GM19397 (cell line): ENCODE measurements around the gene IGFBP2.

Source experiments
- ATAC-seq: cut with Tn5 transposase; IDR thresholded peaks from one replicate; pipeline ENCODE4 v1.9.1; 2021; ENCODE audit warnings: mild to moderate bottlenecking, moderate library complexity; ENCODE audit not compliant: unreplicated experiment

The IGFBP2 gene

DNA sequence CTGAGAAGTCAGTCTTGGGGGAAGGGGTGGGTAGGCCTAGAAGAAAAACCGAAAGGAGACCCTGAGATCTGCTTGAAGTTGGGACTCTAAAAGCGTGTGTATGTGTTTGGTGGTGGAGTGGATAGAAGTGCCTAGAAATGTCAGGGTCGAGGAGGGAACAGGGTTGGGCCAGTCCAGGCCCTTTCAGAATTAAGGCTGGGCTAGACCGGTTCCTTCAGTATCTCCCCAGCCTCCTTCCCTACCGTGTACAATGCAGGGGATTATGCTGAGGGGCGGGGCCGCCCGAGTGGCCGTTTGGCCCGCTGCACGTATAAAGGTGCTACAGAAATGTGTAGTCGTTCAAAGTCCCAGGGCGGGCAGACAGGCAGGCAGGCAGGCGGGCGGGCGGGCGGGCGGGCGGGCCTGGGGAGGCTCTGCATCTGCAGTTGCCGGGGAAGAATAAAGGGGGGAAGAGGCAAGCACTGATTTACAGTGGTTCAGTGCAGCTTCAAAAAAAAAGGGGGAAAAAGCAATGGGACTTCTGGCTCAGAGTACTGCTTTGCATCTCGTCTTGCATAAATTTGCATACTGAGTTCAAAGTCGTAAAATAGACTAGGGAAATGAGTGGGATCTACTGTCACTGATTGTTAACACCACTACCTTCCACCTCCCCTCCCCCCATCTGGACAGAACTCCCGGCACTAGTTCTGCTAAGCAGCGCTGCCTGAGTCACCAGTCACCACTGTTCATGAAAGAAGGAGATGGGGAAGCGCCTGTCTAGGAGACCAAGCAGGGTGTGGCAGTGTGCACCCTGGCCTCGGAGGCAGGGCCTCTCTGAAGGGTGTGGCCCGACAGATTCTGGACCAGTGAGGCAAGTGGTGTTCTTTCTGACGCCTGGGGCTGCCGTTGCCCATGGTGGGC lies 3.6 kb downstream of the IGFBP2 start:
- ATAC-seq, result no peak

DNA sequence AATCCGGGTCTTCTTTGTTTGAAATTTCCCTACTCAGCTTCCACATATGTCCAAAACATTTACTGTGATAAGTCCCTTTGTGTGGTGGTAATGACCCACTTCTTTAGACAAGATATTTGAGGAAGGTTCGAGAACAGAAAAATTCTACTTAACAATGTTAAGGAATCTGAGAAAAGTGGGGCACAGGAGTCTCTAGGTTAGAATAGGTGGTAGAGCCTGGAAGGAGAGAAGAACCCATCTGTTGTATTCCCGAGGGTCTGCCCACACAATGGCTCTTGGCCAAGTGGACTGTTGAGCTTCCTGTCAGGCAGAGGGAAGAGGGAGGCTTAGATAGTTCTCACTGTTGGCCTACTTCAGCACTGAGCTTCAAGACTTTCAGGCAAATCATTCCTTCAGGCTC lies 4.3 kb downstream of the IGFBP2 start:
- ATAC-seq, result no peak

DNA sequence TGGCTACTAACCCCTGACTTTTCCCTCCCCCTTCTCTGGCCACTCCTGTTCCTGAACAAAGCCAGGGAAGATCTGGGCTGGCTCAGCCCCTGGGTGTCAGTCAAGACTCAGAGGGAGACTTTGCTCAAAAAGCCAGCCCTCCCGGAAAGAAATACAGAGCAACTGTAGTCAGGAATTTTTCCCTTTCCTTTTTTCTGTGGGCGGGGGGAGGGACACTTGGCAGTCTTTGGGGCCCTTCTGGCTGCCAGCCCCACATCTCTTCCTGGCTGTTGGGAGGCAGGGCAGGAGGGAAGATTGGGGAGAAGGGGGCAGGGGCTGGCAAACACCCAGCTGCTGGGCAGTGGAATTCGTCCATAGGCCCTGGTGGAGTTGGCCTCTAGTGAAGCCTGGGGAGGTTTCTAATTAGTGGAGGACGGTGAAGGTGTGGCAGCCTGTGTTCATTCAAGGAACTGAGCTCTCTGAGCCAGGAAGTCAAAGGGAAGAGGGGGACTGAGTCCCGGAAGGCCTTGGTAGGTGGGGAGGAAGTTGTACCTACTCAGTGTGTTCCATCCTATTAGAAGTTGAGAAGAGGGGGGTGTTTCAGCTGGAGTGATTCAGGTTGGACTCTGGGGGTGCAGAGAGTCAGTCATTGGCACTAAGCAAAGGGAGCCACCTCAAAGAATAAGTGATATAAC lies 10.9 kb downstream of the IGFBP2 start:
- no peak for ATAC-seq

DNA sequence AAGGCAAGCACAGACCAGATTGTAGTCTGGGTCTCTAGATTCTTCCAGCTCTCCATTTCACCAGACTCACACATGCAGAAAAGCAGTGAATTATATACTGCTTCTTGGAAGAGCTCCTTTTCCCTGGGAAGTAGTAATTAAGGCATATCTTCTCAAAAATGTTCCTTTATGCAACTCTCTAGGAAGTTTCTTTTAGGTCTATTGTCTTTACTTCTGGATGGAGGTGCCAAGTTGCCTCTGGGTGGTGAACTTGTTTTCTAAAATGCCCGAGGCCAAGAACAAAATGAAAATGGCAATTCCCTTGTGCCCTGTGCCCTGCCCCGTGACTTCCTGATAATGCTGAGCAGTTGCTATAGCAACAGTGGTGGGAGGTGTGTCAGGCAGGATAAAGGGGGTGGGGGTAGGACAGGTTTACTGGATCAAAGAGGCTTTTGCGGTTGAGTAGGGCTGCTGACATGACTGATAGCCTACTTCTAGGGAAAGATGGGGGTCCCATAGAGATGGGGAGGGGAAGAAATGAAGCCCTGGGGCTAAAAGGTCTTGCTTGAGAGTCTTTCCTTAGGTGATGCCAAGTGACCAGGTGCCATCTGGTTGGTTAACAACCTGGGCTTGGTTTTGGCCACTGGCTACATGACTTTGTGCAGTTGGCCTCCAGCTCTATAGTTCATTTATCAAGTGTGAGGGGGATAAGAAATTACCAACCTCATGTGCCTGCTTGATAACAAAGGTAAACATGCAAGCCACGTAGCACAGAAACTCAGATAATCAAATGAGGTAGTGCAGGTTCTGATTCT lies 11.8 kb downstream of the IGFBP2 start:
- no peak for ATAC-seq

DNA sequence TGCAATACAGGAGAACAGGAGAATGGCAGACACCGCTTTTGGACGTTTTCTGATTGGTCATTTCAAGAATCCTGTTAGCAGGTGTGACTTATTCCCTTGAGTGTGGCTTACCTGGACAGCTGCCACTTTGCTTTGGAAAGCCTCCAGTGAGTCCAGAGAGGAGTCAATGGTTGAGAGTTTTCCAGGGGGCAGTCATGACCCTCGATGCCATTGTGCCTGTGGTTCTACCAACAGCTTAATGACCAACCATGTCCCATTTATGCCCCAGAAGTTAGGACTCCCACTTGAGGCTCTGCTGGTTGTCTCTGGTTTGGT lies 12.4 kb downstream of the IGFBP2 start:
- ATAC-seq, result no peak

DNA sequence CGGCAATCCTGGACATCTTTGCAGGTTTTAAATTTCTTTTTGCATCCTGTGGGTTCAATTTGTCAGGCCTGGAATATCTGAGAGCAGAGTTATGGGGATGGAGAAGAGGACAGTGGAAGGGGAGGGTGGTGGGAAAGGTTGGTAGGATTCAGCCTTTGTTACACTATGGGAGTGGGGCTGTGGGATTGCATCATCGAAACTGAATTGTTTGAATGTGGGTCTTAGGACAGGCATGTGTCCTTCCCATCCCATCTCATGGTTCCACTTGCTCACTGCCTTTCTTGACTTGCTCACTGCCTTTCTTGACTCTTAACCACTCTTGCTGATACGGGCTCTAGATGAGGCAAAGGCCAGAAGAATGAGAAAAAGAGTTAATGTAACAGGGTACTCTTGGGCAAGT lies 12.9 kb downstream of the IGFBP2 start:
- no peak for ATAC-seq

DNA sequence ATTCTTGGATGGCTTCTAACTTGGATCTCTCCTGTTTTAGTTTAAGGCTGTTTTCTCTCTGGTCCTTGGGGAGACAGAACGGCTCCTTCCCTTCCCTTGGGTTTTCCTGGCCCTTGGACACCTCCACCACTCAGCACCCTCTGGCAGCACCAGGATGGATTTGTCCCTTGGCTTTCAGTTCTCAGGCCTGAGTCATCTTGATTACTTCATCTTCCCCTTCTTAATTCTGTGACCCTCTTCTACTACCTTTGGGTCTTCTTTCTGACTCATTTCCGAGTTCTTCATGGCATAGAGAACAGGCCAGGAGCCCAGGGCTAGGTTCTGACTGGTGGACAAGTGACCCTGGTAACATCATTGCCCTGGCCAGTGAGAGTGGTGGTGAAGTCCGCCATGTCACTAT lies 14.9 kb downstream of the IGFBP2 start:
- no peak for ATAC-seq

DNA sequence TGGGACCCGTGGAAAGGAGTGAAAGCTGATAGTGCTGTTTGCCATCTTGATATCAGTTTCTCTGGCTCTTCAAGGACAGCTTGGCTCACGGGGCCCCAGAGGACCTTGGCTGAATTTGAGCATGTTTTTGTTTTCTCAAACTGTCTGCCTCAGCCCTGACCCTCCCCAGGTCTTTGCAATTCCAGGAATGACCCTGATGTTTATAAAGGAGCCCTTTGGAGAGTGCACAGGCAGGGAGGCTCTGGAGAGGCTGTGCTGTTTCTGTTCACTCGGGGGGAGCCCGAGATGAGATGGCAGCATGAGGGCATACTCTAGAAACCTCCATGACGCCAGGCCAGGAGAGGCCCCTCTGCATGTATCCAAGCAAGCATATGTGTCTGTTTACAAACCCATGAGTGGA lies 16.4 kb downstream of the IGFBP2 start:
- ATAC-seq, result no peak

DNA sequence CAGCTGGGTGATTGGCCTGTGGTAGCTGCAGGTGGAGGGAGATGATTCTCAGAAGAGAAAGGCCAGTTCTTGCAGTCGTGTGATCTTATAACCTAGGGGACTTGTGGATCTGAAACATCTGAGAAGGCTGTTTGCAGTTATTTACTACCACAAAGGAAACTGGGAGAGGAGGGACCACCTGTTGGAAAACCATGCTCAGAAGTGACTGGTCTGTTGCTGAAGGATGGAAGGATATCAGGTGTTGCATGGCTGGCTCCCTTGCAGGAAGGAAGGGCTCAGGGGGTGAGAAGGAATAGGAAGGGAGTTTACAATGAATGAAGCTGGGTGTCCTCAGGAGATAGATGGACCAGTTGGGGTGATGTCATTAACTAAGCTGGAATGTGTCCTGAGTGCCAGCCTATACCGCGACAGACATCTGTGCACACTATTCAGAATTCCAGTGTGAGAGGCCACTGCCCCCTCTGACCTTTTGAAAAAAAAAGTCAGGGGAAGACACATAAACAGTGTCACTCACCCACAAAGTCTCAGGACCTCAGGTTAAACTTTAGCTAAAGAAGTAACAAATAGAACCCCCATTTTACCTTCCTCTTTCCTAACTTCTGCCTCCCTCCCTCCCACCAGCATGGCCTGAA lies 17.5 kb downstream of the IGFBP2 start:
- ATAC-seq, result no peak

DNA sequence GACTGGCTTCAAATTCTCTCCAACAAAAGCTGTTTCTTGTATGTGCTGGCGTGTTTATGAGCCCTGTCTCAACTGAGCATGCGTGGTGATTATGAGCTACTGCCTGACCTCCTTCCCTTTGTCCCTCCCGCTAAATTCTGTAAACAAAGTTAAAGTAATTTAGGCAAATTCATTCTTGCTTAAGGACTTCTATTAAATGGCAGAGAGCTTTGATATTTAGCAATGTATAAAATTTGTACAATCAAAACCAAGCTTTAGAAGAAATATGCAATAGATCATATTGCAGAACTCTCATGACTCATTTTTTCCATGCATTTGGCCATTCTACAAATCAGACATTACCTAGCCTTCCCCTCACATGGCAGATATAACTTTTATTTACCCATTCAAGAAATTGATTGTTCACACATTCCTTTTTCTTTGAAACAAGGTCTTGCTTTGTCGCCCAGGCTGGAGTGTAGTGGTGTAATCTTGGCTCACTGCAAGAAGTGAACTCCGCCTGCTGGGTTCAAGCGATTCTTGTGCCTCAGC lies 18.2 kb downstream of the IGFBP2 start:
- no peak for ATAC-seq

DNA sequence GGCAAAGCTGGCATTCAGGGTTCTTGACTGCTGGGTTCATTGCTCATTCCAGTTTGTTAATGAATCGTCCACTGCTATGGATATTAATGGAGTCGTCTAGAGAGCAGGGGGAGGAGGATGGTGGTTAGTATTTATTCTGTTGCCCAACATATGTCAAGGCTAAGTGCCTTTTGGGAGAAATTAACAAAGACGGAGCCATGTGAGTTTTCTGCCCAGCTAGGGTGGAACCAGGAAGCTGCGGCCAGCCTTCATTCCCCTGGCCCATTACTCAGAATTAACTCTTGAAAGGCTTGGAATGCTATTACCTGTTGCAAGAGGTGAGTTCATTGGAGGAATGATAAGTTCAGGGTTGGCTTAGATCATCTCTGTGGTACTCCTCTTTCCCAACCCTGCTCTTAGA lies 19.3 kb downstream of the IGFBP2 start:
- no peak for ATAC-seq

DNA sequence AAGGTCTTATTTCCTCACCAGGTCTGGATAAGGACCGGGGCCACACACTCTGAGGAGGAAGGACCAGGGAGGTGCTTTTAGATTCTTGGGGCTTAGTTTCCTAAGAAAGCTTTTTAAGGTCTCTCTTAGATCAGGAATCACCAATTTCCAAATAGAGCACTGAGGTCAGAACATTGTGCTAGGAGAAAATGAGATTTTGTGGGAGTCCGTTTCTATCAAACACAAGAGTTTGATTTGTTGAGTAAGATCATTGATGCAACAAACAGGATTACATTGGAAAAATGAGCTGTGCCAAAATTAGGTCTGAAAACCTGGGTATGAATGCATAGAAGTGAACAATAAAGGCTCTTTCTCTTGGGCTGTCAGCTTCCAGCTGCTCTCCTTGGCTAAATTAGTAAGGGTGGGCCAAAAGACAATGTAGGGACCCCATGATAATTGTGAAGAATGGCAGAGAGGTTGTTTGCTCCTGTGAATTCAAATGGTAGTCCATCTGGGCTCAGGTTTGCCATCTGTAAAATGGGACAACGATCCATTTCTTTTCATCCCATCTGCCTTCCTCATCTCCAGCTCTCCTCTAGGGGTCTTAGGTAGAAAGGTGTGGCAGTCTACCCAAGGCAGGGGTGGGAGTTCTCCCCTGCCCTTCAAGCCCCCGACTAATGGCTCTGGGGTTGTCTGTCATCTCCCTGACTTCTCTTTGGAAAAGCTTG lies 20.0 kb downstream of the IGFBP2 start:
- no peak for ATAC-seq

DNA sequence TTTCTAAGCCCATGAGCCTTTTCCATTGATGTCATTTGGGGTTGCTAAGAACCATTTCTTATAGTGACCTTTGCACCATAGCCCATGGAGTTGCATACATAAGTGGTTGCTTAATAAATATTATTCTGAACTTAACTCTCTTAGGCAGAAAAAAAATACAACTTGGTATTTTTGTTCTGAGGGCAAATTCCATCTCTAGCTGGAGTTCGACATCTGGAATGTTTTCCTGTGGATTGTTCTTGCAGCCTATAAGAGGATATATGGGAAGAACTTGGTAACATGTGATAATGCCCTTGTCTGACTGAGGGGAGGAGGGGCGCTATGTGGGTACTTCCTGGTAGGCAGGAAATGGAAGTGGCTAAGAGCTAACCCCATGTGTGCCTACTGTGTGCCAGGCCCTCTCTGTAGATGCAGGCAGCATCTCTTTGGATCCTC lies 20.7 kb downstream of the IGFBP2 start:
- no peak for ATAC-seq

DNA sequence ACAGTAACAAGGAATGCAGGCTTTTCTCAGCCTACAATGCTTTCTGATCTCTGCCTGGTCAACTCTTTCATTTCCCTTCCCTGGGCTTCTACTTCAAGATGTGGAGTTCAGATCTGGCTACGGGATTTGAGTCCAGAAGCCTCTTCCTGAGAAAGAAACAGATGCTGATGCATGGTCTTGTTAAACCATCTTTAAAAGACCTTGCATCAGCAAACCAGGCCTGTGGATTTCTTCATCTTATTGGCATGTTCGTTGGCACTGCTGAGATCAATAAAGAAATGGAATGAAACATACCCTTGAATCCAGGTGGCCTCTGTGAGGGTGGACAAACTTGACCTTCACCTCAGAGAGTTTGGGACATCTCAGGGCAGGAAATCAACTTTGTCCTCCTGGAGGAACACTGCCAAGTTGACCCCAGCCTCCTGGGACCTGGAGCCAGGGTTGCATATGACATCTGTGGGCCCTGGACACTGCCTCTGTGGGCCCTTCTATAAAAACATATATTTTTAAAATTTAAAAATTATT lies 21.4 kb downstream of the IGFBP2 start:
- ATAC-seq, result no peak

DNA sequence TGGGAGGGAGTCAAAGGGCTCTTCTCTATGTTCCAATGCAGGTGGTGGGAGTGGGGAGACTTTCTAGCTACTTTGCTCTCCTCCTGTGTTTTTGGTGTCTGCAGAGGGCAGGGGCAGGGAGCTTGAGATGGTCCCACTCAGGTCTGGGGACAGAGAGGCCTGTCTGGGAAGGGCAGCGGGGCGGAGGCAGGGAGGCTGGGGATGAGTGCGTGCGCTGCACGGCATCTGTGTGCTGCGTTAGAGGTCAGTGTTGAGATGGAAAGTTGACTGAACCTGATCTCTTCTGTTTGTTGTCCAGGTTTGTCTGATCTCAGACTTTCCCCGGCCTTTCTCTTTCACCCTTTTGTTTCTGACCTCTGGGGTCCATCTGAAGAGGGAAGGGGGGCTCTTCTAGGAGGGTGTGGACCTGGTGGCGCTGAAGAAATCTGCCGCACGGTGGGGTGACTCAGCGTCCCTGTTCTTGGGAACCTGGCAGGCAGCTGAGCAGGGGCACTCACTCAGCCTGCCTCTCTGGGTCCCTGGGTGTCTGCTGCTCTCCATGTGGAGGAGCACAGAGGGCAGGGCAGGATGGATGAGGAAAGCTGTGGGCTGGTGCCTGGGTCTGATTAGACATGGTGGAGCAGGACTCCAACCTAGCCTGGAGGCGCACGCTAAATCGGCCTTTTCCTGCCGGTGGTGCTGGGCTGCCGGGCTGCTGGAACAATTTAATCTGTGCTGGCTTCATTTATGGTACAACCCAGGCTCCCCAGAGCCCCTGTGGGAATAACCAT lies 24.1 kb downstream of the IGFBP2 start:
- no peak for ATAC-seq

DNA sequence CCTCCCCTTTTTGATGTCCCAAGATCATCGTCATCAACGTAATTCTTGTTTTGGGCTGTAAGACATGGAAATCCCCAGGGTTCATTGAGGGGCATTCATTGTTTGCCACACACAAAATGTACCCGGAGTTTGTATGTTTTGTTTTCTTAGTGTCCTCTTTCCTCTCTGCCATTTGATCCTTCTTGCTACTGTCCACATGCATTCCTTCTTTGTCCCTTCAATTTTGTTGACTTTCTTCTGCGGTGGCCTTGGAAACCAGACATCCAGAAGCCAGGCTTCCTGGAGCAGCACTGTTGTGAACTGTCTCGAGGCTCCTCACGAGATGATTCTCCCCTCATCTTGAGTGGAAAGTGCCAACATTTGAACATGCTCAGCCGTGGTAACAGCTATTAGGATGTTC lies 24.8 kb downstream of the IGFBP2 start:
- ATAC-seq, result no peak

DNA sequence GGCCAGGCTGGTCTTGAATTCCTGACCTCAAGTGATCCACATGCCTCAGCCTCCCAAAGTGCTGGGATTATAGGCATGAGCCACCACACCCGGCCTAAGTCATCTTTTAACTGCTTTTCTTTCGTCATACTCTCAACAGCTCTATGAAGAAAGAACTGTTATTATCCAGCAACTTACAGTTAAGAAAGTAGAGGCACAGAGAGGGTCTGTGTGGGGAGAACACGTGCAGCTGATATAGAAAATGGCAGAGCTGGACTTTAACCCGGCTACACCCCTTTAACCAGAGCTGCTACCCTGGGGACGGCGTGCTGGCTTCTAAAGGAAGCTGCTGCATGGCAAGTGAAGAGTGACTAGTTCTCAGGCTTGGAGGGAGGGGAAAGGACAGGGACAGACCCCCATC lies 25.5 kb downstream of the IGFBP2 start:
- no peak for ATAC-seq

DNA sequence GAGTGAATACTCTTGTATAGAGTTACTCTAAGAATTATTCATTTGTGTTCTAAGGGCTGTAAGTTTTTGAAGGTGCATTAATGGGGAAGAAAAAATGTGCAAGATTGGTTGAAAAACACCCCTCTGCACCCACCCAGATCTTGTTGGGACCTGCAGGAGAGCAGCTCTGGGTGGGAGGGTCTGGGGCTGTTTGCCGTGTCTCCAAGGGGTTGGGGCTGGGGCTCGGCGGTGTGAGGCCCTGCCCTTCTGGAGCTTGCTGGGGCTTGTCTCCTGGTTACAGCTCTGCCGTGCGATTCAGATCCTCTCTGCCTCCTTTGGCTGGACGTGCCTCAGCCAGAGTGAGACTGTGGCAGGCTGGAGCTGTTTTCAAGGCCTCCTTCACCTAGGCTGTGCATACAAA lies 26.1 kb downstream of the IGFBP2 start:
- no peak for ATAC-seq

DNA sequence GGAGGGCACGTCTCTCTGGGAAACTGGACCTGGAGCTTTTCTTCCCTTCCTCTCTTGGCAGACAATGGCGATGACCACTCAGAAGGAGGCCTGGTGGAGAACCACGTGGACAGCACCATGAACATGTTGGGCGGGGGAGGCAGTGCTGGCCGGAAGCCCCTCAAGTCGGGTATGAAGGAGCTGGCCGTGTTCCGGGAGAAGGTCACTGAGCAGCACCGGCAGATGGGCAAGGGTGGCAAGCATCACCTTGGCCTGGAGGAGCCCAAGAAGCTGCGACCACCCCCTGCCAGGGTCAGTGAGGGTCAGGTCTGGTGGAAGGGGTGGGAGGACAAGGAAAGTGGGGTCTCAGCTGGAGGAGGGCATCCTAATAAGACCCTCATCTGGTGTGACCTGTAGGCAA lies 27.3 kb downstream of the IGFBP2 start:
- ATAC-seq, result no peak
